ENCODE results near the gene IRF7. TPM values are rescaled to one million over a fixed set of nuclear protein-coding genes. Genes with fewer than 3 reads are reported as not detected.

Gene IRF7
- total RNA-seq, 1 donor from 2014 or later: 75.4 TPM

DNA sequence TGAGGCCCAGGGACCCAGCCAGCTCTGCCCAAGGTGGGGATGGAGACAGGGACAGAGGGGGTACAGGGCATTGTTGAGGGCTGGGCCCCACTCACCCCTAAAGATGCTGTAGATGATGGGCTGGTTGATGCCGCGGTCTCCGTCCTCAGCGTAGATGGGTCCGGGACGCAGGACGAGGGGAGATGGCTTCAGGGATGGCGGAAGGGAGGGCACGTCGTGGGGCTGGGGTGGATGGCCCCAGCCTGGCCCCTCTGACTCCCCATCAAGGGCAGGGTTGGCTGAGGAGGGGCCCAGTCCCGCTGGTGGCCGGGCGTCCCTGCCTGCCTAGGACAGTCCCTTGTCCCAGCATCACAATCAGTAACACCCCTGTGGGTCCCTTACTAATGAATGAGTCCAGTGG is 4.5 kb upstream of the IRF7 start:
- Mint-ChIP-seq H3K4me1 (ENCODE audit: low read depth, unreplicated experiment) (peaks cover 3% of the 10 kb centered on the region), H3K27me3 (ENCODE audit: low read depth, unreplicated experiment) (no peaks in the 10 kb centered on the region), H3K9me3 (ENCODE audit: unreplicated experiment) (no peaks in the 10 kb centered on the region), H3K36me3 (ENCODE audit: low read depth, unreplicated experiment) (peaks cover 6% of the 10 kb centered on the region), H3K4me3 (ENCODE audit: unreplicated experiment) (no peak overlapping the region), H3K27ac (ENCODE audit: unreplicated experiment) (no peak overlapping the region)
- H3K4me3 ChIP-seq (ENCODE audit: insufficient read depth, low read depth, low read length): no peak overlapping the region
- no peaks in the 10 kb centered on the region for H3K27me3 ChIP-seq (ENCODE audit: insufficient read depth, low read length)
- H4K20me1 ChIP-seq (ENCODE audit: insufficient read depth, low read length): peaks cover 3% of the 10 kb centered on the region
- no peak for TF ChIP-seq EZH2 (IDR thresholded peaks at IDR 0.05; ENCODE audit: insufficient read depth, low read length)
- TF ChIP-seq, protein P1, sequence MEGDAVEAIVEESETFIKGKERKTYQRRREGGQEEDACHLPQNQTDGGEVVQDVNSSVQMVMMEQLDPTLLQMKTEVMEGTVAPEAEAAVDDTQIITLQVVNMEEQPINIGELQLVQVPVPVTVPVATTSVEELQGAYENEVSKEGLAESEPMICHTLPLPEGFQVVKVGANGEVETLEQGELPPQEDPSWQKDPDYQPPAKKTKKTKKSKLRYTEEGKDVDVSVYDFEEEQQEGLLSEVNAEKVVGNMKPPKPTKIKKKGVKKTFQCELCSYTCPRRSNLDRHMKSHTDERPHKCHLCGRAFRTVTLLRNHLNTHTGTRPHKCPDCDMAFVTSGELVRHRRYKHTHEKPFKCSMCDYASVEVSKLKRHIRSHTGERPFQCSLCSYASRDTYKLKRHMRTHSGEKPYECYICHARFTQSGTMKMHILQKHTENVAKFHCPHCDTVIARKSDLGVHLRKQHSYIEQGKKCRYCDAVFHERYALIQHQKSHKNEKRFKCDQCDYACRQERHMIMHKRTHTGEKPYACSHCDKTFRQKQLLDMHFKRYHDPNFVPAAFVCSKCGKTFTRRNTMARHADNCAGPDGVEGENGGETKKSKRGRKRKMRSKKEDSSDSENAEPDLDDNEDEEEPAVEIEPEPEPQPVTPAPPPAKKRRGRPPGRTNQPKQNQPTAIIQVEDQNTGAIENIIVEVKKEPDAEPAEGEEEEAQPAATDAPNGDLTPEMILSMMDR (IDR thresholded peaks at IDR 0.05; ENCODE audit: insufficient read depth, low read depth, low read length): no peak
- H3K9ac ChIP-seq (ENCODE audit: low read length): no peak overlapping the region
- peaks cover 3% of the 10 kb centered on the region for H3K79me2 ChIP-seq (ENCODE audit: insufficient read depth, low read length)
- peaks cover 3% of the 10 kb centered on the region for H3K4me1 ChIP-seq (ENCODE audit: insufficient read depth, low read length)
- DNase-seq (ENCODE audit: low read depth) (no peak), FAIRE-seq (no peak)
- no peaks in the 10 kb centered on the region for H3K9me3 ChIP-seq (ENCODE audit: insufficient read depth, low read depth, low read length)
- H3K4me2 ChIP-seq (ENCODE audit: low read length): no peak overlapping the region
- H3K27ac ChIP-seq (ENCODE audit: low read depth, low read length): no peak overlapping the region
- no peaks in the 10 kb centered on the region for H3K36me3 ChIP-seq (ENCODE audit: insufficient read depth, low read length)
- H2AFZ ChIP-seq (ENCODE audit: low read depth, low read length): no peak overlapping the region

DNA sequence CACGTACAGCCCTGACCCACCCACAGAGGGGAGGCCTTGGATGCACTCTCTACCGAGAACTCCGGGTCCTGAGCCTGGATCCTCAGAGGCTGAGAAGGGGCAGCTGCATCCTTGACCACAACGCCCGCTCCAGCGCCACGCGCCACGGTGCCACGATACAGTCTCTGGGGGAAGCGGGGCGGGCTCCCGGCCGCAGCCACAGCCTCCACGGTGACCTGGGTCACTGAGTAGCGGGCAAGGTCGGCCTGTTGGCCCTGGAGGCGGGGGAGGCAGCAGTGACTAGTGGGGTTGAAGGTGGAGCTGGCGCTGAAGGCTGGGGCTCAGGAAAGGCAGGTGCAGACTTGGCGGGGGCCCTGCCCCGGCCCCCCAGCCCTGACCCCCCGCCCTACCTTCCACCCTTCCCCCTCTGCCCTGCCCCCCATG is 3.9 kb upstream of the IRF7 start:
- H3K4me3 ChIP-seq (ENCODE audit: insufficient read depth, low read depth, low read length): no peak overlapping the region
- no peak overlapping the region for H3K27ac Mint-ChIP-seq (ENCODE audit: unreplicated experiment)
- no peak overlapping the region for H2AFZ ChIP-seq (ENCODE audit: low read depth, low read length)
- no peak overlapping the region for H3K4me2 ChIP-seq (ENCODE audit: low read length)
- peaks cover 5% of the 10 kb centered on the region for H3K79me2 ChIP-seq (ENCODE audit: insufficient read depth, low read length)
- FAIRE-seq (no peak), DNase-seq (ENCODE audit: low read depth) (no peak)
- H3K36me3 ChIP-seq (ENCODE audit: insufficient read depth, low read length): no peaks in the 10 kb centered on the region
- no peaks in the 10 kb centered on the region for H3K9me3 ChIP-seq (ENCODE audit: insufficient read depth, low read depth, low read length)
- peaks cover 3% of the 10 kb centered on the region for H3K4me1 Mint-ChIP-seq (ENCODE audit: low read depth, unreplicated experiment)
- no peak overlapping the region for H3K27ac ChIP-seq (ENCODE audit: low read depth, low read length)
- TF ChIP-seq, protein P1 (IDR thresholded peaks at IDR 0.05; ENCODE audit: insufficient read depth, low read depth, low read length): no peak
- no peak for TF ChIP-seq EZH2 (IDR thresholded peaks at IDR 0.05; ENCODE audit: insufficient read depth, low read length)
- peaks cover 6% of the 10 kb centered on the region for H3K36me3 Mint-ChIP-seq (ENCODE audit: low read depth, unreplicated experiment)
- no peaks in the 10 kb centered on the region for H3K9me3 Mint-ChIP-seq (ENCODE audit: unreplicated experiment)
- peaks cover 9% of the 10 kb centered on the region for H3K4me1 ChIP-seq (ENCODE audit: insufficient read depth, low read length)
- H3K4me3 Mint-ChIP-seq (ENCODE audit: unreplicated experiment): no peak overlapping the region
- H3K27me3 Mint-ChIP-seq (ENCODE audit: low read depth, unreplicated experiment): no peaks in the 10 kb centered on the region
- no peak overlapping the region for H3K9ac ChIP-seq (ENCODE audit: low read length)
- H4K20me1 ChIP-seq (ENCODE audit: insufficient read depth, low read length): peaks cover 6% of the 10 kb centered on the region
- no peaks in the 10 kb centered on the region for H3K27me3 ChIP-seq (ENCODE audit: insufficient read depth, low read length)

DNA sequence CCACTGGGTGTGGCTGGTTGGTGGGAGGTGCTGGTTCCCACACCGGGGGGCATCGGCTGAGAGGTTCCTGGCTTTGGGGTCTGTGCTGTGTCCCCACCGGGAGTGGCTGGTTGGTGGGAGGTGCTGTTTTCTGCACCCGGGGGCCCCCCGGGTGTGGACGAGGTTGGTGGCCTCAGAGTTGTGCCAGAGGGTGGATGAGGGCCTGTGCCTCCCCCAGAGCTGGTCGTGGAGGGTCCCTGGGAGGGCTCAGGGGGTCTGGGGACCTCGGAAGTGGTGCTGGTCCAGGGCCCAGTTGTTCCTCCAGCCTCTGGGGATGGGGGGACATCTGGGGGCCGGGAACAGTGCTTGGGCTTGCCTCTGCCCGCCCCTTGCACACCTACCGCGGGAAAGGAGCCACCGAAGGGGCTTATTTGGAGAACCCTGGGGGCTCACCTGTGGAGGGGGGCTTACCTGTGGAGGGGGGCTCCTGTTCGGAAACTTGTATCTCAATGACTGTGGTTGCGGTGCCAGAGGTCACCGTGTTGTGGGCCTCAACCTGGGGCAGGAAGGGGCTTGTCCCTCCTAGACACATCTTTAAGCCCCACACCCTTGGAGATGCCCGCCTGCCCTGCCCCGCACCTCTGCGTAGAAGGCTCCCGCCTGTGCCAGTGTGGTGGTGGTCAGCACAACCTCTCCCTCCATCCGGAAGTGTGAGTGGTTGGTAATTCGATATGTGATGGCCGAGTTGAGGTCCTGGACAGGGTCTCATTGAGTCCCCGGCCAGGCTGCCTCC is 3.3 kb upstream of the IRF7 start:
- no peak for FAIRE-seq
- peaks cover 11% of the 10 kb centered on the region for H3K4me1 ChIP-seq (ENCODE audit: insufficient read depth, low read length)
- no peak overlapping the region for H3K27ac ChIP-seq (ENCODE audit: low read depth, low read length)
- H3K79me2 ChIP-seq (ENCODE audit: insufficient read depth, low read length): peaks cover 5% of the 10 kb centered on the region
- peaks cover 10% of the 10 kb centered on the region for H3K36me3 Mint-ChIP-seq (ENCODE audit: low read depth, unreplicated experiment)
- peaks cover 12% of the 10 kb centered on the region for H4K20me1 ChIP-seq (ENCODE audit: insufficient read depth, low read length)
- H2AFZ ChIP-seq (ENCODE audit: low read depth, low read length): no peak overlapping the region
- H3K36me3 ChIP-seq (ENCODE audit: insufficient read depth, low read length): no peaks in the 10 kb centered on the region
- H3K4me3 Mint-ChIP-seq (ENCODE audit: unreplicated experiment): no peak overlapping the region
- H3K27ac Mint-ChIP-seq (ENCODE audit: unreplicated experiment): no peak overlapping the region
- peaks cover 3% of the 10 kb centered on the region for H3K4me1 Mint-ChIP-seq (ENCODE audit: low read depth, unreplicated experiment)
- DNase-seq (ENCODE audit: low read depth): no peak
- no peaks in the 10 kb centered on the region for H3K27me3 ChIP-seq (ENCODE audit: insufficient read depth, low read length)
- TF ChIP-seq EZH2 (IDR thresholded peaks at IDR 0.05; ENCODE audit: insufficient read depth, low read length): no peak
- TF ChIP-seq, protein P1 (IDR thresholded peaks at IDR 0.05; ENCODE audit: insufficient read depth, low read depth, low read length): no peak
- no peaks in the 10 kb centered on the region for H3K9me3 Mint-ChIP-seq (ENCODE audit: unreplicated experiment)
- no peaks in the 10 kb centered on the region for H3K9me3 ChIP-seq (ENCODE audit: insufficient read depth, low read depth, low read length)
- H3K27me3 Mint-ChIP-seq (ENCODE audit: low read depth, unreplicated experiment): no peaks in the 10 kb centered on the region
- H3K4me2 ChIP-seq (ENCODE audit: low read length): no peak overlapping the region
- H3K4me3 ChIP-seq (ENCODE audit: insufficient read depth, low read depth, low read length): no peak overlapping the region
- H3K9ac ChIP-seq (ENCODE audit: low read length): no peak overlapping the region

All from astrocyte (in vitro differentiated cells and primary cell).